Liver (tissue), 9 donors: ENCODE results near the gene ZCWPW1. TPM values are rescaled to one million over a fixed set of nuclear protein-coding genes. Genes with fewer than 3 reads are reported as not detected.

Experiments used
- DNase-seq: peaks from one replicate; pipeline ENCODE4 v3.0.0-alpha.2; 2017; ENCODE audit warnings: low spot score
- H3K27ac ChIP-seq, 2 donors: one replicate each; pipeline ENCODE4 v1.7.0; 2013; ENCODE audit warnings: inconsistent platforms in 2 of 2, low read length in 2 of 2, control low read depth in 1 of 2, low read depth in 1 of 2, mild to moderate bottlenecking in 1 of 2
- H3K27me3 ChIP-seq, 4 donors: one replicate each; pipeline versions ENCODE4 v1.6.1 to v1.7.0; 2013; ENCODE audit warnings: low read length in 3 of 4, inconsistent platforms in 1 of 4, mild to moderate bottlenecking in 1 of 4, moderate library complexity in 1 of 4; ENCODE audit not compliant: control insufficient read depth in 4 of 4, insufficient read depth in 4 of 4
- H3K36me3 ChIP-seq, 4 donors: one replicate each; pipeline versions ENCODE4 v1.6.1 to v1.7.0; 2013; ENCODE audit warnings: low read length in 3 of 4, mild to moderate bottlenecking in 3 of 4, low read depth in 1 of 4, moderate library complexity in 1 of 4; ENCODE audit not compliant: control insufficient read depth in 4 of 4, insufficient read depth in 3 of 4
- H3K4me1 ChIP-seq, 4 donors: one replicate each; pipeline versions ENCODE4 v1.6.1 to v1.7.0; 2013; ENCODE audit warnings: low read length in 3 of 4, mild to moderate bottlenecking in 3 of 4, moderate library complexity in 1 of 4; ENCODE audit not compliant: control insufficient read depth in 4 of 4, insufficient read depth in 4 of 4
- H3K4me3 ChIP-seq, 3 donors: one replicate each; pipeline versions ENCODE4 v1.6.1 to v1.7.0; 2013; ENCODE audit warnings: low read length in 3 of 3, control low read depth in 1 of 3, low read depth in 1 of 3, mild to moderate bottlenecking in 1 of 3
- H3K9ac ChIP-seq, 2 donors: one replicate each; pipeline ENCODE4 v1.7.0; 2013; ENCODE audit warnings: low read length in 2 of 2, mild to moderate bottlenecking in 2 of 2, moderate library complexity in 2 of 2, control low read depth in 1 of 2, low read depth in 1 of 2
- H3K9me3 ChIP-seq, 4 donors: one replicate each; pipeline versions ENCODE4 v1.6.1 to v1.7.0; 2013; ENCODE audit warnings: low read length in 3 of 4; ENCODE audit not compliant: control insufficient read depth in 4 of 4
- EGR1 ChIP-seq, 2 donors: IDR thresholded peaks; 2 replicates each; pipeline ENCODE4 v1.6.1; 2016 to 2018; ENCODE audit warnings: antibody characterized with exemption in 2 of 2, low read depth in 2 of 2
- FOXA2 ChIP-seq: IDR thresholded peaks from 2 replicates; pipeline ENCODE4 v1.6.1; 2016; ENCODE audit warnings: antibody characterized with exemption
- GABPA ChIP-seq, 2 donors: IDR thresholded peaks in 1 of 2; conservative IDR thresholded peaks in 1 of 2; 2 replicates each; pipeline ENCODE4 v1.6.1; 2016; ENCODE audit warnings: antibody characterized with exemption in 2 of 2, mild to moderate bottlenecking in 1 of 2, moderate library complexity in 1 of 2
- HNF4A ChIP-seq, 2 donors: conservative IDR thresholded peaks; 2 replicates each; pipeline ENCODE4 v1.6.1; 2016; ENCODE audit warnings: antibody characterized with exemption in 2 of 2, mild to moderate bottlenecking in 2 of 2
- HNF4G ChIP-seq: IDR thresholded peaks from 2 replicates; pipeline ENCODE4 v1.6.1; 2016; ENCODE audit warnings: antibody characterized with exemption
- JUND ChIP-seq, 2 donors: IDR thresholded peaks; 2 replicates each; pipeline ENCODE4 v1.6.1; 2016; ENCODE audit warnings: antibody characterized with exemption in 2 of 2
- NR2F2 ChIP-seq: IDR thresholded peaks from 2 replicates; pipeline ENCODE4 v1.6.1; 2016; ENCODE audit warnings: antibody characterized with exemption
- RXRA ChIP-seq, 2 donors: IDR thresholded peaks; 2 replicates each; pipeline ENCODE4 v1.6.1; 2017 to 2018; ENCODE audit warnings: antibody characterized with exemption in 2 of 2, mild to moderate bottlenecking in 1 of 2
- SP1 ChIP-seq: IDR thresholded peaks from 2 replicates; pipeline ENCODE4 v1.6.1; 2018; ENCODE audit warnings: antibody characterized with exemption, mild to moderate bottlenecking
- TAF1 ChIP-seq: conservative IDR thresholded peaks from 2 replicates; pipeline ENCODE4 v1.6.1; 2016; ENCODE audit warnings: antibody characterized with exemption, mild to moderate bottlenecking
- YY1 ChIP-seq: IDR thresholded peaks from 2 replicates; pipeline ENCODE4 v1.6.1; 2016; ENCODE audit warnings: antibody characterized with exemption, mild to moderate bottlenecking
- WGBS: extraction: QIAGEN DNeasy Blood & Tissue Kit; methylation state at CpG from one replicate; pipeline ENCODE4 v1.1.7; 2013; 5-methylcytosine and 5-hydroxymethylcytosine counted together
- polyA plus RNA-seq, 2 donors: library from polyadenylated mRNA; stranded (reverse) in 1 of 2; unstranded in 1 of 2; fragments of 200-250 nt in 1 of 2; fragments of >200 nt in 1 of 2; fragmentation: Nextera tagmentation in 1 of 2; extraction: Ambion mirVana in 1 of 2; gene quantifications; one replicate each; pipeline versions ENCODE4 v1.2.1 to v1.2.3, GENCODE V29; 2013 to 2015
- total RNA-seq, 2 donors: library from RNA; depleted of rRNA; stranded (reverse); fragments of >200 nt; gene quantifications; one replicate each; pipeline ENCODE4 v1.2.3, GENCODE V29; 2014
- TF ChIP-seq, protein P1 (sequence below): IDR thresholded peaks from 2 replicates; pipeline ENCODE4 v1.6.1; 2016; ENCODE audit warnings: antibody characterized with exemption
- TF ChIP-seq, protein P2 (sequence below): IDR thresholded peaks from 2 replicates; pipeline ENCODE4 v1.6.1; 2016; ENCODE audit warnings: antibody characterized with exemption, mild to moderate bottlenecking
- TF ChIP-seq, protein P3 (sequence below): IDR thresholded peaks from 2 replicates; pipeline ENCODE4 v1.6.1; 2016; ENCODE audit warnings: antibody characterized with exemption
- donor health status: healthy.
- donor health status: healthy.
- donor health status: healthy.
- donor health status: healthy.
- donor health status: healthy.

ZCWPW1 gene
- total and polyA plus RNA-seq, 4 donors, result 1.4 to 3.3 (median 2.8) TPM

DNA sequence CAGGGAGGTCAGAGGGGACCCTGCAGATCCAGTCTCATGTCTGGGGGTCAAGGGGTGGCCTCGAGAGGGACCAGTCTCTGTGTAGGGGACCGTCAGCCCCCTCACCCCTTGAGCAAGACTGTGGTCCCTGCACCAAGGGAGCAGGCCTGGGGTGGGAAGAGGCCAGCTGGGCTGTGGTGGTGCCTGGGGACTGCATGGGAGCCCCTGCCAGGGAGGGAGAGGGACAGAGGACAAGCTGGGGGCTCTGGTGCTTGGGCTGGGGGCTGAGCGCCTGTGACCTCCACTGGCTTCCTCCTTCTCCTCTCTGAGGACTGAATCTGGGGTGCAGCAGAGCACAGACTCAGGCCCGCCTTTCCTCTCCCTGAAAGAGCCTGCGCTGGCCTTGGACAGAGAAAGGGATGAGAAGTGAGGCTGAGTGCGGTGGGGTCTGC, 71.4 kb downstream of the ZCWPW1 start:
- 94% methylated on average over 6 of the region's 6 CpGs for WGBS
- TF ChIP-seq YY1, result no peak
- TF ChIP-seq JUND (IDR thresholded peaks at IDR 0.05), result no peak
- no peak for TF ChIP-seq TAF1
- TF ChIP-seq HNF4A (conservative IDR thresholded peaks at IDR 0.05), result no peak

DNA sequence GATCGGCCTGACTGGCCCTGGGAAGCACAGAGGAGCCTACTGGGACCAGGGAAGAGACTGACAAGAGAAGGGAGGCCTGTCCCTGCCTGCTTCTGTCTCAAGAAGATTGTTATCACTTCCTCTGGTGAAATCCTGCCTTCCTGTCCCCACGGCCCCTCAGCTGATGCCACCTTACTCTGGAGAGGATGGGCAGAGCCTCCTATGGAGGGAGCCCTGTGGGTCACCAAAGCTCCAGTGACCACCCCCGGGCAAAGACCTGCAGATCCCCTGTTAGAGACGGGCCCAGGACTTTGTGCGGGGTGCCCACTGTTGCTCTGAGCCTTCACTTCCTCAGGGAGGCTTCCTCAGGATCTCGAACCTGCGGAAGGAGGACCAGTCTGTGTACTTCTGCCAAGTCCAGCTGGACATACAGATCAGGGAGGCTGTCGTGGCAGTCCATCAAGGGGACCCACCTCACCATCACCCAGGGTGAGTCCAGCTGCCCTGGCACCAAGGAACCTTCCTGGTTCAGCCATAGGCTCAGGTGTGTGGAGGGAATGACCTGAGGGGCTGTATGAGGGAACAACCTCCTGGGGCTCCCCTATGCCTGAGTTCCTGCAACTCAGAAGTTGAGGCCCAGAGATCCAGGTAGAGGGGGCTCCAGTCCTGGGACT, 72.0 kb downstream of the ZCWPW1 start:
- Histone ChIP-seq H3K9ac (no peak overlapping the region), H3K27me3 (no peaks in the 10 kb centered on the region), H3K4me3 (no peak overlapping the region), H3K27ac (no peak overlapping the region), H3K4me1 (no peaks in the 10 kb centered on the region), H3K36me3 (peaks cover 30 to 79% (median 44%) of the 10 kb centered on the region in 4 donors), H3K9me3 (no peaks in the 10 kb centered on the region)
- 92% methylated on average over 8 of the region's 8 CpGs for WGBS
- TF ChIP-seq NR2F2 (no peak), YY1 (no peak)
- TF ChIP-seq, protein P1, sequence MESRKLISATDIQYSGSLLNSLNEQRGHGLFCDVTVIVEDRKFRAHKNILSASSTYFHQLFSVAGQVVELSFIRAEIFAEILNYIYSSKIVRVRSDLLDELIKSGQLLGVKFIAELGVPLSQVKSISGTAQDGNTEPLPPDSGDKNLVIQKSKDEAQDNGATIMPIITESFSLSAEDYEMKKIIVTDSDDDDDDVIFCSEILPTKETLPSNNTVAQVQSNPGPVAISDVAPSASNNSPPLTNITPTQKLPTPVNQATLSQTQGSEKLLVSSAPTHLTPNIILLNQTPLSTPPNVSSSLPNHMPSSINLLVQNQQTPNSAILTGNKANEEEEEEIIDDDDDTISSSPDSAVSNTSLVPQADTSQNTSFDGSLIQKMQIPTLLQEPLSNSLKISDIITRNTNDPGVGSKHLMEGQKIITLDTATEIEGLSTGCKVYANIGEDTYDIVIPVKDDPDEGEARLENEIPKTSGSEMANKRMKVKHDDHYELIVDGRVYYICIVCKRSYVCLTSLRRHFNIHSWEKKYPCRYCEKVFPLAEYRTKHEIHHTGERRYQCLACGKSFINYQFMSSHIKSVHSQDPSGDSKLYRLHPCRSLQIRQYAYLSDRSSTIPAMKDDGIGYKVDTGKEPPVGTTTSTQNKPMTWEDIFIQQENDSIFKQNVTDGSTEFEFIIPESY, result no peak
- no peak for DNase-seq

More for the DNA sequence above, 71.4 kb downstream of the ZCWPW1 start:
- no peaks in the 10 kb centered on the region for H3K4me1 ChIP-seq
- H3K27me3 ChIP-seq, result no peaks in the 10 kb centered on the region
- no peak overlapping the region for H3K4me3 ChIP-seq
- H3K27ac ChIP-seq, result no peak overlapping the region
- no peak overlapping the region for H3K9ac ChIP-seq
- H3K36me3 ChIP-seq, result peaks cover 29 to 85% (median 49%) of the 10 kb centered on the region in 4 donors
- DNase-seq, result no peak
- no peaks in the 10 kb centered on the region for H3K9me3 ChIP-seq

DNA sequence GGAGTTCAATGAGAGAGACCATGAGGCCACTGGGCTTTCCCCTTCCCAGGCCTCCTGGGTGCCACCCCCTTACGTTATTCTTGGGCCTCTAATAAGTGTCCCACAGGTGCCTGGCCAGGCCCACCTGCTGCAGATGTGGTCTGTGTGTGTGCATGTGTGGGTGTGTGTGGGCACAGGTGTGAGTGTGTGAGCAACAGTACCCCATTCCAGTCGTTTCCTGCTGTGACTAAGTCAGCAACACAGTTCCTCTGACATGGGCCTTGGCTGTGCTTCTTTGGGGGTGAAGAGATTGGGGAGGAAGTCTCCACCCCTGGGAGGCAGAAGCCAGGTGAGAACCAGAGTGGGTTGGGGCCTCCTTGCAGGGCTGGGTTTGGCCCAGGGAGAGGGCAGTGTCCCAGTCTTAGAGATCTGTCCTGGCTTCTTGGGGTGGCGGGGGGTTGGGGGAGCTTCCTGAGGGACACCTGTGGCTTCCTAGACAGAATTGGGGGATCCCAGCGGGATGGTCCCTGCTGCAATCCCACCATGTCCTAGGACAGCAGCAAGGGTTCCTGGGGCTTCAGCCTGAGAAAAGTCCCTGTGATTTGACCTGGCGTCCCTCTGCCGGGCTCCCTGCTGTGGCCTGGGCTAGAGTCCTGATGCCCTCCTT, 74.7 kb downstream of the ZCWPW1 start:
- H3K4me3 ChIP-seq, result no peak overlapping the region
- TF ChIP-seq HNF4A (conservative IDR thresholded peaks at IDR 0.05) (no peak), GABPA (IDR thresholded peaks at IDR 0.05 in 1 of 2, conservative IDR thresholded peaks at IDR 0.05 in 1 of 2) (no peak), RXRA (IDR thresholded peaks at IDR 0.05) (no peak), EGR1 (IDR thresholded peaks at IDR 0.05; ENCODE audit: low read depth in 2 of 2) (no peak), HNF4G (no peak), YY1 (no peak), JUND (IDR thresholded peaks at IDR 0.05) (no peak), SP1 (no peak), TAF1 (no peak), FOXA2 (no peak)
- TF ChIP-seq, protein P1, result no peak
- TF ChIP-seq, protein P2, sequence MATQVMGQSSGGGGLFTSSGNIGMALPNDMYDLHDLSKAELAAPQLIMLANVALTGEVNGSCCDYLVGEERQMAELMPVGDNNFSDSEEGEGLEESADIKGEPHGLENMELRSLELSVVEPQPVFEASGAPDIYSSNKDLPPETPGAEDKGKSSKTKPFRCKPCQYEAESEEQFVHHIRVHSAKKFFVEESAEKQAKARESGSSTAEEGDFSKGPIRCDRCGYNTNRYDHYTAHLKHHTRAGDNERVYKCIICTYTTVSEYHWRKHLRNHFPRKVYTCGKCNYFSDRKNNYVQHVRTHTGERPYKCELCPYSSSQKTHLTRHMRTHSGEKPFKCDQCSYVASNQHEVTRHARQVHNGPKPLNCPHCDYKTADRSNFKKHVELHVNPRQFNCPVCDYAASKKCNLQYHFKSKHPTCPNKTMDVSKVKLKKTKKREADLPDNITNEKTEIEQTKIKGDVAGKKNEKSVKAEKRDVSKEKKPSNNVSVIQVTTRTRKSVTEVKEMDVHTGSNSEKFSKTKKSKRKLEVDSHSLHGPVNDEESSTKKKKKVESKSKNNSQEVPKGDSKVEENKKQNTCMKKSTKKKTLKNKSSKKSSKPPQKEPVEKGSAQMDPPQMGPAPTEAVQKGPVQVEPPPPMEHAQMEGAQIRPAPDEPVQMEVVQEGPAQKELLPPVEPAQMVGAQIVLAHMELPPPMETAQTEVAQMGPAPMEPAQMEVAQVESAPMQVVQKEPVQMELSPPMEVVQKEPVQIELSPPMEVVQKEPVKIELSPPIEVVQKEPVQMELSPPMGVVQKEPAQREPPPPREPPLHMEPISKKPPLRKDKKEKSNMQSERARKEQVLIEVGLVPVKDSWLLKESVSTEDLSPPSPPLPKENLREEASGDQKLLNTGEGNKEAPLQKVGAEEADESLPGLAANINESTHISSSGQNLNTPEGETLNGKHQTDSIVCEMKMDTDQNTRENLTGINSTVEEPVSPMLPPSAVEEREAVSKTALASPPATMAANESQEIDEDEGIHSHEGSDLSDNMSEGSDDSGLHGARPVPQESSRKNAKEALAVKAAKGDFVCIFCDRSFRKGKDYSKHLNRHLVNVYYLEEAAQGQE, result no peak
- TF ChIP-seq, protein P3, sequence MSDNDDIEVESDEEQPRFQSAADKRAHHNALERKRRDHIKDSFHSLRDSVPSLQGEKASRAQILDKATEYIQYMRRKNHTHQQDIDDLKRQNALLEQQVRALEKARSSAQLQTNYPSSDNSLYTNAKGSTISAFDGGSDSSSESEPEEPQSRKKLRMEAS, result no peak
- no peak for DNase-seq
- H3K4me1 ChIP-seq, result no peaks in the 10 kb centered on the region
- no peaks in the 10 kb centered on the region for H3K27me3 ChIP-seq
- H3K36me3 ChIP-seq, result peaks cover 30 to 79% (median 46%) of the 10 kb centered on the region in 4 donors
- WGBS, result 92% methylated on average over 6 of the region's 6 CpGs
- H3K27ac ChIP-seq, result no peak overlapping the region
- no peak overlapping the region for H3K9ac ChIP-seq
- no peaks in the 10 kb centered on the region for H3K9me3 ChIP-seq
